Inferior parietal cortex (tissue), 1 donor: ENCODE measurements around the gene REEP1.
"Not testable (repeated sequence)": the region's sequence is repeated elsewhere in the genome, so short reads cannot be mapped to it uniquely, and the experiment has no call there.

Experiments used
- DNase-seq: peaks from one replicate; pipeline ENCODE4 v3.0.0-alpha.2; 2016; ENCODE audit errors: extremely low spot score

REEP1 gene

DNA sequence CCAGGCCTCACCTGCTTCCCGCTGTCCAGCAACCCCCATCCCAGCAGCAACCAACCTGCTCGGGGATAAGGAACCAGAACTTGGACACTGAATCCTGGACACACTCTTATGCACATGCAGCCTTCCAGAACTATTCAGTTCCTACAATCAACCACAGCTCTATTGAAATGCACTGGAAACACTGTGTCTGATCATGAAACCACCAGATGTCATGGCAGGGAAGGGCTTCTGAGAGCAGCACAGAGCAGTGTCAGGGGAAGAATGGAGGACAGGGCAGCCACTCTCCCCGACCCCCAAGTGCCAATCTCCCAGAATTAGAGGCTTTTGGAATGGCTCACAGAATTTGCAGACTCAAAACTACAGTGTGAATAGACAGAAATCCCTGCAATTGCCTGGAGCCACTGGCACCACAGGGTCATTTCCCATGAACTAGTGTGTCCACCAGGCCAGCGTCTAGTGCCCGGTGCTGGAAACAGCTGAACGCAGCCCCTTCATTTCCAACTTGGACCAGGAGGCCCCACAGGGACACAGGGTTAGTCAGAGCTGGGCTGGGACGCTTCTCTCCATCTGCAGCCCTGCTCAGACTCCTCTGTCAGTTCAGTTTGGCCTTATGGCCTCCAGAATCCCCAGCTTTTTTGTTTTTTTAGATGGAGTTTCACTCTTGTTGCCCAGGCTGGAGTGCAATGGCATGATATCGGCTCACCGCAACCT, 112.6 kb downstream of the REEP1 start:
- no peak for DNase-seq

DNA sequence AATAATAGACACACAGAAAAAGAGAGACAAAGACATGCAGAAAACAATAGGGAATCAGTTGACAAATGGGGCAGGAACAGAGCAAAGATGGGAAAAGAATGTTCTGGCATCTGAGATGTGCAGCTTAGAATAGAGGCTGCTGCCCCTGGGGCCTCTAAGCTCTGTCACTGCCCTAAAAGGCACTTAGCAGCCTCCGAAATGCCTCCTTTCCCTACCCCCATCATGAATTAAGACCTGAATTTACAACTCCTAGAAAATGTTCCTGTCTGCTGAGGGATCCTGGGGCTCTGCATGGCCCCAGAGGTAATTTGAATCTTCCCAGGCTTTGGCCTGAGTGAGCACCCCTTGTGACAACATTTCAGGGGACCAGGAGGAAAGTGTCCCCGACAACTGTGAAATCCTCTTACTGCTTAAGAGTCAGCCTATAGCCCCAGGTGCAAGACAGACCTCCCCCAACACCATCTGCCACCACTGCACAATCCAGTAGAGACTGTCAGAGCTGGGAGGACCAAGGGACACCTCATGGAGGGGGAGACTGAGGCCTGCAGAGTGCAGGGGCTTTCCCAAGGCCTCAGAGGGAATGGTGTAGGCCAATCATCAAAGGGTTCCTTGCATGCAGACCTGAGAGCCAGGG, 113.4 kb downstream of the REEP1 start:
- no peak for DNase-seq

DNA sequence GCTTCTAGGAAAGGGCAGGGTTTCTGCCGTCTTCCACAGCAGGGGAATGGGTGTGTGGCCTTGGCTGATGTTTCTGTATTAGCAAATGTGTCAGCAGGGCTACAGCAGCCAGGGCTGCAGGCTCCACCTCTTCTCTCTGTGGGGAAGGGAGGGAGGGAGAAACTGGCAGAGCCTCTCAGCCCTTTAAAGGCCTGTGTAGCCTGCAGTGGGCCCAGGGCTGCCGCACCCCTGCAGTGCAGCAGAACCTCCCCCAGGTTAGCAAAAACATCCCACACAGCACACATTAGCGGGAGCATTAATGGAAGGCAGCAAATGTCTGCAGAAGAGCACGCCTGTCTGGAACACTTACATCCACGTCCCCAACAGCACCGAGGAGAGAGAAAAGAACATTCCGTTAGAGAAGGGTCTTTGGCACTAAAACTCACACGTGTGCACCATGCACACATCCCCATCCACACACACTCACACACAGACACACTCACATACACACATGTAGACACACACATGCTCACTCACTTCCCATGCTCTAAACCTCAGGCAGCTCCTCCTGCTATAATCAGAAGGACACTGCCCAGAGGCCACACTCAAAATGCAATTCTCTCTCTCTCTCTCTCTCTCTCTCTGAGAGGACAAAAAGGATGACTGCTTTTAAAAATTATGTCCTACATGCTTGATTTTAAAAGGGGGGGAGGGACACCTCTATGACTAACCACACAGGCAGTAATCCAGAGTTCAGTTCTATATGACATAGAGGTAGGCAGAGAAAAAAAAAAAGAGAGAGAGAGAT, 114.1 kb downstream of the REEP1 start:
- no peak for DNase-seq

- DNase-seq = peak; percentile 71
These were observed 116.3 kb downstream of the REEP1 start for GRCh38 chr2:86221066-86221684.

- DNase-seq = no peak
These were observed 117.5 kb downstream of the REEP1 start for GRCh38 chr2:86219896-86220295.

GRCh38 chr2:86218124-86218523, 119.3 kb downstream of the REEP1 start:
- DNase-seq = no peak

DNA sequence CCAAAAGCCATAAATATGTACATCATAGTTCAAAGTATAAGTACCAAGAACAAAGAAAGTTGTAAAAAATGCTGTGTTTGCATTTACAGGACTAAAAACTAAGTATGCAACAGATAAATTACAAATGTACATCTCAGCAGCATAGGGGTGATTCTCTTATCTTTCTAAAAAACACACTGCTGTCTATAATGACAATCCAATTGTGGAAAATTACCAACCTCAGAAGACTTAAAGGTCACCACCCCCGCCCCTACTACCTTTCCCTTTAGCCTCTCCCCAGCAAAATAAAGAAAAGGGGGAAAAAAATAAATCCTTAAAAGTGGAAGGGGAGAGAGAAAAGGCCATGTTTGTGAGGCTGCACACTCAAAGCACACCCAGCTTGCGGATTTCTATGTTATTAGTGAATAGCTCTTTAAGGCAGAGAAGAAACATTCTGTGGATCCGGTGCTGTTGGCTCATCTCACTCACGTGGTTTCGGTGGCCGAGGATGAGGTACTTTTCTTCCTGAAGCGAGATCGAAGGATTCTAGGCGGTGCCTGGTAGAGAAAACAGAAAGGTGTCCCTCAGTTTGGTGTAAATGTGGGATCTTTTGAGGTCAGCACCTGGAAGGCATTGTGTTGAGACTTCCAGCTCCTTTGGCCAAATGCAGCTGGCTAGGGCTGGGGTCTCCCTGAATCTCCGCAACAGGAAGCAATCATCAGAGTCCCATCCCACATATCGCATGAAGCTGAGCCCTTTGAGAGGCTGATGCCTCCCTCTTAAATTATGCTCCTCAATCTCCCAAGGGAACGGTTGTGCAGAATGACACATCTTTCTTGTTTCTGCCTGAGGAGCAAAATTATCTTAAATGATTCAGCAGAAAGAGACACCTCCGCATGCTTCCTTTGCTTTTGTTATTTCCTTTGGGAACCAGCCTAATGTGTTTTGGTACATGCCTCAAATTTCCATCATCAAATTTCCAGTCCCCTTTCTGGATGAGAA, 120.6 kb downstream of the REEP1 start:
- no peak for DNase-seq

DNA sequence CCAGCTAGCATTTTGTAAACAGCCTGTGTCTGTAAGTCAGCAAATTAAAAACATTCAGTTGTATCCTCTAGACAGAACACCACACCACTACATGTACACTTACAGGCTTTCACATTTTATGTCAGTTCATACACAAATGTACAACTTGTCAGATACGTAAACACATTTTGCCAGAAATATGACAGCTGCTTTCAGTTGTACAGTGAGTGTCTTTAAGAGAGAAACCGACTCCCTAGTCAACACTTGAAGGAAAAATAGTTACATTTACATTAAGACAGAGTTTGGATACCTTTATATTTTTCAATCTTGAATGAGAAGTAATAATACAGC, 123.0 kb downstream of the REEP1 start:
- no peak for DNase-seq

GRCh38 chr2:86213699-86214502, 123.5 kb downstream of the REEP1 start:
- DNase-seq = no peak

- DNase-seq = no peak
These were observed 124.4 kb downstream of the REEP1 start for GRCh38 chr2:86213056-86213455.

DNA sequence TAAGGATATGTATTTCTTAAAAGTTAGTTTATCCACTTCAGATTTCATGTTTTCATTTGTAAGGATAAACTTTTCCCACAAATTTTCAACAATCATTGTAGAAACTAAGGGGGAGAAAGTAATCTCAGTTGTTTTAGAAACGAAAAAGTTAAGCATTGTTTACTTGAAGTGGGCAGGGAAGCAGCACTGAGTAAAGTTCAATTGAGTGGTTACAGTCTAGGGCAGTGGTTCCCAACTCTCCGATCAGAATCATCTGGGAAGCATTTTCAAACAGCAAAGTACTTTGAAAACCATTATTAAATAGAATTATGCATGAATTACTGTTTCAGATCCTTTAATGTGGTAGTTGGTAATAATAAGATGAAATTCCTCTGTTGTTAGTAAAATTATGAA, 125.6 kb downstream of the REEP1 start:
- no peak for DNase-seq

DNA sequence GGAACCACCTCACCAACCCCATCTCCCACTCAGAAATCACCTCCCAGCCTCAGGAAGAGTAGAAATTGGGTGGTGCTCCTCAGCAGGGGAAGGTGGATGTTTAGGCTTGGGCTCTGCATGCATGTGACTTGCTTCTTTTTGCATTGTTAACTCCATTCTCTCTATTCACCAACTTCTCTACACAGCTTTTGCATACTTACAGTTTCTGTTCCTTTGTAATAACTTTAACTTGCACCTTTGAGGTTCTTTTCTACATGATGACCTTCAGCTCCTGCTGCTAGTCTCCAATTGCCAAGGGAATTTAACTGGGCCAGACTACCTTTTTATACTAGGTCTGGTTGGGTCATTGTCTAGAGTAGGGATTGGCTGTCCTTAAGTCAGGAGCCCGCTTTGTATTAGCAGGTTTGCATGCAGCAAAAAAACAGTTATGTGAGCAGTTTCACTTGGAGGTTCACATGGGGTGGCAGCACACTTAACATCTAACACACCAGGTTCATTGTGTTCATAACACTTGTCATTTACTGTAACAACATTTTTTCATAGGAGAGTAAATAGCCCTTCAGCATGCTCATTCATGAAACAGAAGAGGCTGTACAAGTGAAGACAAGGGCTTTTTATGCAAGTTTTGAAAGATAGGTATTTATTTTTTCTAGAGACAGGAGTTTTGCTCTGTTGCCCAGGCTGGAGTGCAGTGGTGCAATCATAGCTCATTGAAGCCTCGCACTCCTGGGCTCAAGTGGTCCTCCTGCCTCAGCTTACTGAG, 126.2 kb downstream of the REEP1 start:
- no peak for DNase-seq

- DNase-seq = no peak
These were observed 133.0 kb downstream of the REEP1 start for GRCh38 chr2:86204458-86204857.

- DNase-seq = no peak
These were observed 133.8 kb downstream of the REEP1 start for GRCh38 chr2:86203614-86204013.

- no peak for DNase-seq
These were observed 134.7 kb downstream of the REEP1 start for GRCh38 chr2:86202702-86203101.

DNA sequence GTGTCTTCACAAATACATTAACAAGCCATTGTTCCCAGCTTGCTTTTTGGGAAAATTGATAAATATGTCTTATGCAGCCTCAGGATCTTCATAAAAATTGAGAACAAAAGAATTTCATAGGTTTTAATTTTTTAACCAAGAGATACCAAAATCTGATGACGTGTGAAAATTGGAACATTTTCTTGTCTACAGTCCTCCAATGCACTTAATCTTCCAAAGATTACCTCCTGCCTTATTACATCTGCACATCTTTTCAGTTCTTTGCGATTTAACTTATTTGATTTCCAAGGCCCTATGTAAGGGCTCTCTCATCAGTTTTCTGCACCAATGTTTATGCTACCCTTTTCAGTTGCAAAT, 135.1 kb downstream of the REEP1 start:
- DNase-seq = no peak

DNA sequence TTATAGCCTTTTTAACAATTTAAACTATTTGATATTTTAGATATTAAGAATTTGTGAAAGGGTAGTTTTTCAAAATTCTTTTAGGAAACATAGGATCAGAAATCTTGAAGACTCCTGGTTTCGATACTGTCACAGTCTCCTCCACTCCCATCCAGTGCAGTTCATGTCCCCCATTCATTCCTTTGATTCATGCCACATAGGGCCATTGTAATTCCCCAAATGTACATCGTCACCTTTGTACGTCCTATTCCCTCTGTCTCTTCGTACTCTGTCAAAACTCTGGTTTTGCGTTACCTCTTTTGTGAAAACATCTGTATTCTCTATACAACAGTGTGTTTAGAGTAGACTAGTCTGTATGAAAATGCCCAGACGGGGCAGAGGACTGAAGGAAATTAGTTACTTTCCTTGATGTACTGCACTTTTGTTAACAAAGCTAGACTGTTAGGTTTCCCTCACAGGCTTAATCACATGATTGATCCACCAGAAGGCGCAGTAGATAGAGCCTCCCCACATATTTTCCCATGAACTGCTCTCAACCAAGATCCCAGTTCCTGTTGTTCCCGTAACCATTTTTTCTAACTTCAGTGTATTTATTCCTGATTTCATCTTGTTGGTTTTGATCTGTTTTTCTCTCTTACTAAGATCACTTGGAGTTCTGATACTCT, 135.6 kb downstream of the REEP1 start:
- no peak for DNase-seq

DNA sequence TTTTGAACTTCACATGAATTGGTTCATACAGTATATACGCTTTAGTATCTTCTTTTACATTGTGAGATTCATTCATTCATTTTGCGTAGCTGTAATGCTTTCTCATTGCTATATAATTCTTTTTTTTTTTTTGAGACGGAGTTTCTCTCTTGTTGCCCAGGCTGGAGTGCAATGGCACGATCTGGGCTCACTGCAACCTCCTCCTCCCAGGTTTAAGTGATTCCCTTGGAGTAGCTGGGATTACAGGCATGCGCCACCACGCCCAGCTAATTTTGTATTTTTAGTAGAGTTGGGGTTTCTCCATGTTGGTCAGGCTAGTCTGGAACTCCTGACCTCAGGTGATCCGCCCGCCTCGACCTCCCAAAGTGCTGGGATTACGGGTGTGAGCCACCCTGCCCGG, 136.9 kb downstream of the REEP1 start:
- DNase-seq = not testable (repeated sequence)

GRCh38 chr2:86199834-86200177, 137.6 kb downstream of the REEP1 start:
- DNase-seq = no peak
